Endodermal cell (in vitro differentiated cells): Measurements from ENCODE around the gene HEXA. TPM values are rescaled to one million over a fixed set of nuclear protein-coding genes. Genes with fewer than 3 reads are reported as not detected.

Source experiments
- DNase-seq: peaks from one replicate; pipeline ENCODE4 v3.0.0-alpha.2; 2017
- H3K27ac ChIP-seq: 2 replicates; pipeline ENCODE4 v1.5.1; 2013; ENCODE audit warnings: mild to moderate bottlenecking, low read depth, low read length, moderate library complexity
- H3K27me3 ChIP-seq: 2 replicates; pipeline ENCODE4 v1.6.1; 2013; ENCODE audit warnings: mild to moderate bottlenecking, low read length, moderate library complexity; ENCODE audit not compliant: insufficient read depth, control insufficient read depth, poor library complexity, severe bottlenecking
- H3K36me3 ChIP-seq: 2 replicates; pipeline ENCODE4 v1.7.0; 2013; ENCODE audit warnings: mild to moderate bottlenecking, low read length, moderate library complexity; ENCODE audit not compliant: control insufficient read depth, insufficient read depth
- H3K4me1 ChIP-seq: one replicate; pipeline ENCODE4 v1.7.0; 2013; ENCODE audit warnings: low read length; ENCODE audit not compliant: control insufficient read depth, insufficient read depth
- H3K4me3 ChIP-seq: 2 replicates; pipeline ENCODE4 v1.5.1; 2013; ENCODE audit warnings: mild to moderate bottlenecking, low read length, moderate library complexity
- H3K9ac ChIP-seq: 2 replicates; pipeline ENCODE4 v1.6.1; 2013; ENCODE audit warnings: mild to moderate bottlenecking, low read length, moderate library complexity; ENCODE audit not compliant: poor library complexity, severe bottlenecking; ENCODE audit errors: extremely low read depth
- H3K9me3 ChIP-seq: 2 replicates; pipeline ENCODE4 v1.6.1; 2013; ENCODE audit warnings: mild to moderate bottlenecking, low read length, moderate library complexity; ENCODE audit not compliant: control insufficient read depth
- H3K27ac Mint-ChIP-seq: 2 replicates; pipeline ENCODE4 v1.8.0; 2020; ENCODE audit warnings: mixed read lengths
- H3K27me3 Mint-ChIP-seq: 2 replicates; pipeline ENCODE4 v1.8.0; 2021; ENCODE audit warnings: mild to moderate bottlenecking, mixed read lengths; ENCODE audit not compliant: insufficient read depth
- H3K36me3 Mint-ChIP-seq: 2 replicates; pipeline ENCODE4 v1.8.0; 2020; ENCODE audit warnings: low read depth, mixed read lengths
- H3K4me1 Mint-ChIP-seq: 2 replicates; pipeline ENCODE4 v1.8.0; 2020; ENCODE audit warnings: mixed read lengths
- H3K4me3 Mint-ChIP-seq: 2 replicates; pipeline ENCODE4 v1.8.0; 2020; ENCODE audit warnings: mild to moderate bottlenecking, moderate library complexity, mixed read lengths
- H3K9me3 Mint-ChIP-seq: 2 replicates; pipeline ENCODE4 v1.8.0; 2020; ENCODE audit warnings: mild to moderate bottlenecking, mixed read lengths
- WGBS, 2 experiments: methylation state at CpG; one replicate each; pipeline versions ENCODE4 v1.1.5 to v1.1.7; 2013; ENCODE audit warnings: missing lambda C conversion rate in 2 of 2, mixed read lengths in 1 of 2; ENCODE audit not compliant: insufficient coverage in 1 of 2, insufficient read length in 1 of 2; 5-methylcytosine and 5-hydroxymethylcytosine counted together
- total RNA-seq, 2 donors: library from RNA; stranded (reverse); fragmentation: NEBNext Ultra II Directional in 1 of 2; extraction: Animal tissue kit (Norgen Biotek cat#: 25700) in 1 of 2; gene quantifications; 2 replicates in 1 of 2; 3 replicates in 1 of 2; pipeline ENCODE4 v1.2.1, GENCODE V29; 2021
- TF ChIP-seq, protein P1 (sequence below): fragments of 200-600 bp; sonication (generic); conservative IDR thresholded peaks from 2 replicates; pipeline ENCODE4 v1.5.0; 2021; ENCODE audit warnings: antibody characterized with exemption, mild to moderate bottlenecking

HEXA gene
- total RNA-seq, 2 donors from 2014 or later, result 102 to 104 TPM

GRCh38 chr15:72319360-72319984 lies 56.3 kb downstream of the HEXA start:
- peaks cover 7% of the 10 kb centered on the region for H3K36me3 Mint-ChIP-seq
- peak overlapping the region; percentile 68 for H3K4me3 Mint-ChIP-seq
- H3K27me3 Mint-ChIP-seq, result peaks cover 58% of the 10 kb centered on the region
- DNase-seq, result peak; percentile 96
- Histone ChIP-seq H3K27me3 (peaks cover 48% of the 10 kb centered on the region), H3K9me3 (peaks cover 14% of the 10 kb centered on the region), H3K4me3 (no peak overlapping the region), H3K9ac (no peak overlapping the region), H3K36me3 (no peaks in the 10 kb centered on the region), H3K27ac (no peak overlapping the region), H3K4me1 (no peaks in the 10 kb centered on the region)
- H3K4me1 Mint-ChIP-seq, result peaks cover 4% of the 10 kb centered on the region
- H3K27ac Mint-ChIP-seq, result no peak overlapping the region
- WGBS, 2 experiments, result 6 to 15% methylated on average over 3 to 42 of the region's 48 CpGs
- TF ChIP-seq, protein P1, sequence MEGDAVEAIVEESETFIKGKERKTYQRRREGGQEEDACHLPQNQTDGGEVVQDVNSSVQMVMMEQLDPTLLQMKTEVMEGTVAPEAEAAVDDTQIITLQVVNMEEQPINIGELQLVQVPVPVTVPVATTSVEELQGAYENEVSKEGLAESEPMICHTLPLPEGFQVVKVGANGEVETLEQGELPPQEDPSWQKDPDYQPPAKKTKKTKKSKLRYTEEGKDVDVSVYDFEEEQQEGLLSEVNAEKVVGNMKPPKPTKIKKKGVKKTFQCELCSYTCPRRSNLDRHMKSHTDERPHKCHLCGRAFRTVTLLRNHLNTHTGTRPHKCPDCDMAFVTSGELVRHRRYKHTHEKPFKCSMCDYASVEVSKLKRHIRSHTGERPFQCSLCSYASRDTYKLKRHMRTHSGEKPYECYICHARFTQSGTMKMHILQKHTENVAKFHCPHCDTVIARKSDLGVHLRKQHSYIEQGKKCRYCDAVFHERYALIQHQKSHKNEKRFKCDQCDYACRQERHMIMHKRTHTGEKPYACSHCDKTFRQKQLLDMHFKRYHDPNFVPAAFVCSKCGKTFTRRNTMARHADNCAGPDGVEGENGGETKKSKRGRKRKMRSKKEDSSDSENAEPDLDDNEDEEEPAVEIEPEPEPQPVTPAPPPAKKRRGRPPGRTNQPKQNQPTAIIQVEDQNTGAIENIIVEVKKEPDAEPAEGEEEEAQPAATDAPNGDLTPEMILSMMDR, result no peak
- H3K9me3 Mint-ChIP-seq, result peaks cover 12% of the 10 kb centered on the region

DNA sequence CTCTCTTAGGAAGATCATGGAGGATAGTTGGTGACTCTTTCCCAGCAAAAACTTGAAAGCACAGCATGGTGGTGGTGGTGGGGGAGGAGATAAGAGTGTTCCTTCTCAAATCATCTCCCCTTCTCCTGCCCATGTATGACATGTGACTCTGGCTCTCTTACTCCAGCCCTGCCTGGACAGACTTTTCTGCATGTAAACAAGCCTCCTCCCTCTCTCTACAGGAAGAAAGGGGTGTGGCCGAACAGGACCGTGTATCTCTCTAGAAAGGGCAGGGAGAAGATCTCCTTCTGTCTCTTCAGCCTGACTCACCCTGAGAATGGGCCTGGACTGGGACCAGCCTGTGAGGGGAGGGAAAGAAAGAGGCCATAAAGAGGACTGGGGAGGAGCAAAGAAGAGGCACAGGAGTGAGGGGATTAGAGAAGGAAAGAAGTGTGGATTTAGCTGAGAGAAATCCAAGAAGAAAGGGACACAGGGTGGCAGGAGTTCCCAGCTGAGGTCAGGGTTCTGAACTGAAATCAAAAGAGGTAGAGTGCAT lies 57.3 kb downstream of the HEXA start:
- DNase-seq, result no peak
- Histone ChIP-seq H3K9ac (no peak overlapping the region), H3K36me3 (no peaks in the 10 kb centered on the region), H3K27me3 (peaks cover 48% of the 10 kb centered on the region), H3K4me3 (no peak overlapping the region), H3K4me1 (no peaks in the 10 kb centered on the region), H3K9me3 (peaks cover 4% of the 10 kb centered on the region), H3K27ac (no peak overlapping the region)
- Mint-ChIP-seq H3K4me1 (peaks cover 4% of the 10 kb centered on the region), H3K27me3 (peaks cover 58% of the 10 kb centered on the region), H3K36me3 (peaks cover 2% of the 10 kb centered on the region), H3K4me3 (peak overlapping the region; percentile 68), H3K27ac (no peak overlapping the region), H3K9me3 (peaks cover 3% of the 10 kb centered on the region)
- TF ChIP-seq, protein P1, result no peak
- 52% methylated on average over 2 of the region's 2 CpGs; no CpG with 5 or more reads in 1 of the 2 experiments for WGBS, 2 experiments

GRCh38 chr15:72315706-72316370 lies 60.0 kb downstream of the HEXA start:
- Mint-ChIP-seq H3K27ac (no peak overlapping the region), H3K27me3 (peaks cover 57% of the 10 kb centered on the region), H3K4me1 (peaks cover 4% of the 10 kb centered on the region), H3K9me3 (no peaks in the 10 kb centered on the region), H3K36me3 (no peaks in the 10 kb centered on the region), H3K4me3 (no peak overlapping the region)
- 69 to 77% methylated on average over 4 to 5 of the region's 6 CpGs for WGBS, 2 experiments
- no peaks in the 10 kb centered on the region for H3K4me1 ChIP-seq
- H3K4me3 ChIP-seq, result no peak overlapping the region
- H3K9me3 ChIP-seq, result no peaks in the 10 kb centered on the region
- no peak for DNase-seq
- no peaks in the 10 kb centered on the region for H3K36me3 ChIP-seq
- H3K27me3 ChIP-seq, result peaks cover 48% of the 10 kb centered on the region
- no peak overlapping the region for H3K9ac ChIP-seq
- H3K27ac ChIP-seq, result no peak overlapping the region
- TF ChIP-seq, protein P1, result no peak
